Keratinocyte (primary cell): ENCODE data around the gene CSGALNACT2. TPM values are rescaled to one million over a fixed set of nuclear protein-coding genes. Genes with fewer than 3 reads are reported as not detected.

Experiments used
- DNase-seq: peaks from one replicate; pipeline ENCODE4 v3.0.0-alpha.2; 2011; ENCODE audit warnings: low read depth, missing footprints, low spot score
- FAIRE-seq: peaks from 2 replicates; lab custom pipeline; 2011; peaks lifted over from hg19 to GRCh38; lab: Jason Lieb, UNC
- H2AFZ ChIP-seq: 2 replicates; pipeline ENCODE4 v1.6.0; 2012; ENCODE audit warnings: low read length, control low read depth, inconsistent platforms; ENCODE audit not compliant: control insufficient read depth
- H3K27ac ChIP-seq: 2 replicates; pipeline ENCODE4 v1.5.1; 2011; ENCODE audit warnings: low read length; ENCODE audit not compliant: control insufficient read depth, insufficient read depth
- H3K27me3 ChIP-seq: 3 replicates; pipeline ENCODE4 v1.6.0; 2011; ENCODE audit warnings: low read length; ENCODE audit not compliant: control insufficient read depth, insufficient read depth; ENCODE audit errors: extremely low read depth
- H3K36me3 ChIP-seq, 2 experiments: 2 replicates in 1 of 2; 3 replicates in 1 of 2; pipeline ENCODE4 v1.5.1; 2011; ENCODE audit warnings: low read length in 2 of 2, mild to moderate bottlenecking in 1 of 2; ENCODE audit not compliant: control insufficient read depth in 2 of 2, insufficient read depth in 2 of 2; ENCODE audit errors: extremely low read depth in 1 of 2
- H3K4me1 ChIP-seq: 3 replicates; pipeline ENCODE4 v1.5.1; 2011; ENCODE audit warnings: low read length; ENCODE audit not compliant: control insufficient read depth, insufficient read depth; ENCODE audit errors: extremely low read depth
- H3K4me2 ChIP-seq: 3 replicates; pipeline ENCODE4 v1.6.0; 2011; ENCODE audit warnings: low read depth, low read length; ENCODE audit not compliant: control insufficient read depth, insufficient read depth; ENCODE audit errors: extremely low read depth
- H3K4me3 ChIP-seq, 3 experiments: fragments of 200-600 bp in 1 of 3; sonication (generic) in 1 of 3; 2 replicates in 2 of 3; 3 replicates in 1 of 3; pipeline ENCODE4 v1.5.1; 2011 to 2016; ENCODE audit warnings: low read length in 3 of 3, mild to moderate bottlenecking in 3 of 3, control low read depth in 2 of 3, inconsistent platforms in 1 of 3, low read depth in 1 of 3, mixed read lengths in 1 of 3, mixed run types in 1 of 3, moderate library complexity in 1 of 3; ENCODE audit not compliant: control insufficient read depth in 2 of 3, insufficient read depth in 2 of 3; ENCODE audit errors: extremely low read depth in 1 of 3
- H3K79me2 ChIP-seq: 2 replicates; pipeline ENCODE4 v1.6.0; 2012; ENCODE audit warnings: low read length; ENCODE audit not compliant: control insufficient read depth, insufficient read depth
- H3K9ac ChIP-seq: 3 replicates; pipeline ENCODE4 v1.6.0; 2011; ENCODE audit warnings: low read length; ENCODE audit not compliant: control insufficient read depth, insufficient read depth; ENCODE audit errors: extremely low read depth
- H3K9me1 ChIP-seq: 3 replicates; pipeline ENCODE4 v1.6.0; 2011; ENCODE audit warnings: low read length; ENCODE audit not compliant: control insufficient read depth, insufficient read depth; ENCODE audit errors: extremely low read depth
- H3K9me3 ChIP-seq: 2 replicates; pipeline ENCODE4 v1.5.1; 2012; ENCODE audit warnings: low read depth, low read length; ENCODE audit not compliant: control insufficient read depth
- H4K20me1 ChIP-seq: 3 replicates; pipeline ENCODE4 v1.6.0; 2011; ENCODE audit warnings: low read length; ENCODE audit not compliant: control insufficient read depth, insufficient read depth; ENCODE audit errors: extremely low read depth
- EZH2 ChIP-seq: IDR thresholded peaks from one replicate; pipeline ENCODE4 v1.6.1; 2012; ENCODE audit warnings: inconsistent platforms, mild to moderate bottlenecking, low read length, moderate library complexity
- dilution Hi-C: fragments of 300-500 bp; cut with MboI; formaldehyde crosslinking; loops from one replicate; pipeline ENCODE4 v1.7.0; 2020; ENCODE audit warnings: low sequenced_read_pairs; ENCODE audit not compliant: extremely low pct_ligation_motif_present
- polyA plus RNA-seq, 5 experiments: library from polyadenylated mRNA; depleted of rRNA in 3 of 5; stranded (reverse) in 3 of 5; stranded (forward) in 1 of 5; unstranded in 1 of 5; fragments of >200 nt; gene quantifications; 1 replicate in 1 of 5; 2 replicates in 3 of 5; 3 replicates in 1 of 5; pipeline versions ENCODE4 v1.2.1 to v1.2.3, GENCODE V29; 2011 to 2012; ENCODE audit warnings: missing spikeins in 2 of 5, low read depth in 1 of 5, low replicate concordance in 1 of 5
- TF ChIP-seq, protein P1 (sequence below), 3 experiments: IDR thresholded peaks in 1 of 3; conservative IDR thresholded peaks in 1 of 3; optimal IDR thresholded peaks in 1 of 3; 2 replicates in 2 of 3; 3 replicates in 1 of 3; pipeline versions ENCODE3 to v1.5.1; 2011; ENCODE audit warnings: low read length in 3 of 3, mild to moderate bottlenecking in 3 of 3, moderate library complexity in 2 of 3, control low read depth in 1 of 3, inconsistent platforms in 1 of 3; ENCODE audit not compliant: insufficient read depth in 2 of 3; ENCODE audit errors: extremely low read depth in 1 of 3

CSGALNACT2 gene
- polyA plus RNA-seq, 1 donor (not counting 4 experiments of a cell fraction or from before 2014, with no cell fraction given), result 19.7 TPM

DNA sequence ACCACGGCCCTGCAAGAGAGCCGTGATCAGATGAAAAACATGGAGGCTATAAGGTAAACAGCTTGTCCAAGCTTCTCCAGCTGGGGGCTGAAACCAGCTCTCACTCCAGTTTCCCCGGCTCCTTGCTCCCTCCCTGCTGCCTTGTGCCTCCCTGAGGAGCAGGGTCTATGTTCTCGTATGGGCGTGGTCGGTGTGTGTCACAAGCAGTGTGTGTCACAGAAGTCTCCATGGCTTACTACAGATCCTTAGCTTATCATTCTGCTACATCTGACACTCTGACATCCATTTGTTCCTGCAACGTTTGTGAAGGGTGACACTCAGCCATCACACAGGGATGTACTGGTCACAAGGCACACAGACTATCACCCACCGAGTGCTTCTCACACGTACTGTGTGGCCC is 54.6 kb downstream of the CSGALNACT2 start:
- Histone ChIP-seq H3K4me3 (no peak overlapping the region), H3K79me2 (no peaks in the 10 kb centered on the region), H3K4me2 (no peak overlapping the region), H3K27me3 (no peaks in the 10 kb centered on the region), H4K20me1 (no peaks in the 10 kb centered on the region), H3K9ac (no peak overlapping the region), H2AFZ (no peak overlapping the region), H3K27ac (no peak overlapping the region), H3K9me3 (no peaks in the 10 kb centered on the region), H3K36me3 (peaks cover 0 to 1% of the 10 kb centered on the region in 2 experiments), H3K4me1 (no peaks in the 10 kb centered on the region), H3K9me1 (no peaks in the 10 kb centered on the region)
- DNase-seq, result no peak
- dilution Hi-C loops, result no loop called here
- FAIRE-seq, result no peak
- TF ChIP-seq EZH2, result no peak

DNA sequence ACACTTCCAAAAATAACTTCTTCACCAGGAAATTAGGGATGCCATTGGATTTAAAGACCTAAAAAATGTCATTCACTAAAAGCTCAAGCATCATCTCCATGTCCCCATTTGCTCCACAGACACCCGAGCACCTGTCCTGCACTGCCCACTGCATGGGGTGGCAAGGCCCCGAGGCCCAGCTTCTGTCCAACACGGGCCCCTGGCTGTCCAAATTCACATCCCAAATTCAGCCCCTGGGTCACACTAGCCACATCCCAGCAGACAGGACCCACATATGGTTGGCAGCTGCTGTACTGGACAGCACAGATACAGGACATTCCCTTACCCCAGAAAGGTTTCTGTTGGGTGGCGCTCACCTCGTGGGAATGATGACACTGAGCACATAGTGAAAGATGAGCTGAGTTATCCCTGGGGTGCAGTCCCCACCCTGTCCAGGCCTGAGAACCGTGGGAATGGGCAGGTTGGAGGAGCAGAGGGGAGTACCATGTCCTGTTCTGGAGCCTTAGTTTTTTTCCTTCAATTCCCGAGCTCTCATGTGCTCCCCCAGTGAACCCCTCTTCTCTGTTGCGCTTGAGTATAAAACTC is 55.3 kb downstream of the CSGALNACT2 start:
- peaks cover 0 to 1% of the 10 kb centered on the region in 2 experiments for H3K36me3 ChIP-seq
- no peak overlapping the region for H3K4me3 ChIP-seq
- H3K4me2 ChIP-seq, result no peak overlapping the region
- H4K20me1 ChIP-seq, result no peaks in the 10 kb centered on the region
- H3K9ac ChIP-seq, result no peak overlapping the region
- H3K79me2 ChIP-seq, result no peaks in the 10 kb centered on the region
- no peak overlapping the region for H2AFZ ChIP-seq
- DNase-seq, result no peak
- no peaks in the 10 kb centered on the region for H3K9me1 ChIP-seq
- H3K4me1 ChIP-seq, result no peaks in the 10 kb centered on the region
- no peak overlapping the region for H3K27ac ChIP-seq
- dilution Hi-C loops, result no loop called here
- TF ChIP-seq EZH2, result no peak
- TF ChIP-seq, protein P1, sequence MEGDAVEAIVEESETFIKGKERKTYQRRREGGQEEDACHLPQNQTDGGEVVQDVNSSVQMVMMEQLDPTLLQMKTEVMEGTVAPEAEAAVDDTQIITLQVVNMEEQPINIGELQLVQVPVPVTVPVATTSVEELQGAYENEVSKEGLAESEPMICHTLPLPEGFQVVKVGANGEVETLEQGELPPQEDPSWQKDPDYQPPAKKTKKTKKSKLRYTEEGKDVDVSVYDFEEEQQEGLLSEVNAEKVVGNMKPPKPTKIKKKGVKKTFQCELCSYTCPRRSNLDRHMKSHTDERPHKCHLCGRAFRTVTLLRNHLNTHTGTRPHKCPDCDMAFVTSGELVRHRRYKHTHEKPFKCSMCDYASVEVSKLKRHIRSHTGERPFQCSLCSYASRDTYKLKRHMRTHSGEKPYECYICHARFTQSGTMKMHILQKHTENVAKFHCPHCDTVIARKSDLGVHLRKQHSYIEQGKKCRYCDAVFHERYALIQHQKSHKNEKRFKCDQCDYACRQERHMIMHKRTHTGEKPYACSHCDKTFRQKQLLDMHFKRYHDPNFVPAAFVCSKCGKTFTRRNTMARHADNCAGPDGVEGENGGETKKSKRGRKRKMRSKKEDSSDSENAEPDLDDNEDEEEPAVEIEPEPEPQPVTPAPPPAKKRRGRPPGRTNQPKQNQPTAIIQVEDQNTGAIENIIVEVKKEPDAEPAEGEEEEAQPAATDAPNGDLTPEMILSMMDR (optimal IDR thresholded peaks at IDR 0.05 in 1 of 3, IDR thresholded peaks at IDR 0.05 in 1 of 3, conservative IDR thresholded peaks at IDR 0.05 in 1 of 3; ENCODE audit: extremely low read depth in 1 of 3, insufficient read depth in 2 of 3, low read length in 3 of 3), result no peak
- no peaks in the 10 kb centered on the region for H3K9me3 ChIP-seq
- H3K27me3 ChIP-seq, result no peaks in the 10 kb centered on the region
- FAIRE-seq, result no peak

DNA sequence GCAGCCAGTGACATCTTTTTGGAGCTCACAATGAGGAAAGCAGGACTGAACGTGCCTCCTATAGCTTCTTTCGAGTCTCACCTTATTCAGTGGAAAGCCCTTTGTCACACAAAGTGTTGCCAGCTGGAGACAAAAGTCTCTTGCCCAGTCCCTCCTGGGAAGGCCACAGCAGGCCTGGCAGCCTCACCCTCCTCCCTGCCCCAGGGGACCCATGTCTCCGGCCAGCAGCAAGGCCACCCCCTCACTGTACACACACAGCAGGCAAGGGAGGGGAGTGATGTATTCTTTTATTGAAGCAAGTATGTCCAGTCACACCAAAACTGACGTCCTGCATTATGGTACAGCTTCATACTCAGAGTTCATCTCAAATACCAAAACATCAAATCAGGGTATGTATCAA is 56.0 kb downstream of the CSGALNACT2 start:
- Histone ChIP-seq H4K20me1 (no peaks in the 10 kb centered on the region), H2AFZ (no peak overlapping the region), H3K4me1 (no peaks in the 10 kb centered on the region), H3K9me3 (no peaks in the 10 kb centered on the region), H3K4me2 (no peak overlapping the region), H3K9me1 (no peaks in the 10 kb centered on the region), H3K79me2 (no peaks in the 10 kb centered on the region), H3K4me3 (no peak overlapping the region), H3K36me3 (peaks cover 0 to 1% of the 10 kb centered on the region in 2 experiments), H3K27me3 (no peaks in the 10 kb centered on the region), H3K27ac (no peak overlapping the region), H3K9ac (no peak overlapping the region)
- TF ChIP-seq, protein P1 (optimal IDR thresholded peaks at IDR 0.05 in 1 of 3, IDR thresholded peaks at IDR 0.05 in 1 of 3, conservative IDR thresholded peaks at IDR 0.05 in 1 of 3; ENCODE audit: extremely low read depth in 1 of 3, insufficient read depth in 2 of 3, low read length in 3 of 3), result no peak
- TF ChIP-seq EZH2, result no peak
- dilution Hi-C loops, result no loop called here
- no peak for DNase-seq
- FAIRE-seq, result no peak
